Lung (tissue), 12 donors: ENCODE data around the gene LTBP3. TPM values are rescaled to one million over a fixed set of nuclear protein-coding genes. Genes with fewer than 3 reads are reported as not detected.

ENCODE experiments used
- ATAC-seq: fragments of 200-7000 bp; cut with Tn5 transposase; one replicate; pipeline ENCODE4 v1.9.1; 2020; ENCODE audit warnings: moderate number of reproducible peaks; ENCODE audit not compliant: insufficient read depth, low FRiP score
- DNase-seq, 3 donors: peaks; one replicate each; pipeline ENCODE4 v3.0.0-alpha.2; 2013 to 2017
- H3K27ac ChIP-seq, 2 donors: one replicate each; pipeline ENCODE4 v1.5.1; 2013; ENCODE audit warnings: mild to moderate bottlenecking in 2 of 2, moderate library complexity in 2 of 2, control low read depth in 1 of 2, inconsistent platforms in 1 of 2, low read depth in 1 of 2, low read length in 1 of 2
- H3K27me3 ChIP-seq, 3 donors: one replicate each; pipeline ENCODE4 v1.5.1; 2013; ENCODE audit warnings: low read length in 2 of 3; ENCODE audit not compliant: control insufficient read depth in 3 of 3, insufficient read depth in 3 of 3
- H3K36me3 ChIP-seq, 4 donors: one replicate each; pipeline ENCODE4 v1.5.1; 2013; ENCODE audit warnings: low read length in 4 of 4, mild to moderate bottlenecking in 1 of 4, moderate library complexity in 1 of 4; ENCODE audit not compliant: control insufficient read depth in 4 of 4, insufficient read depth in 4 of 4
- H3K4me1 ChIP-seq, 5 donors: one replicate each; pipeline ENCODE4 v1.5.1; 2013; ENCODE audit warnings: low read length in 5 of 5, mild to moderate bottlenecking in 2 of 5, moderate library complexity in 1 of 5; ENCODE audit not compliant: control insufficient read depth in 5 of 5, insufficient read depth in 5 of 5
- H3K4me3 ChIP-seq: one replicate; pipeline ENCODE4 v1.5.1; 2013; ENCODE audit warnings: mild to moderate bottlenecking, control low read depth, moderate library complexity
- H3K9ac ChIP-seq, 2 donors: one replicate each; pipeline ENCODE4 v1.5.1; 2013; ENCODE audit warnings: low read length in 2 of 2, control low read depth in 1 of 2; ENCODE audit not compliant: insufficient read depth in 1 of 2
- H3K9me3 ChIP-seq, 4 donors: one replicate each; pipeline ENCODE4 v1.5.1; 2013; ENCODE audit warnings: low read length in 3 of 4, mild to moderate bottlenecking in 1 of 4, moderate library complexity in 1 of 4; ENCODE audit not compliant: control insufficient read depth in 4 of 4, insufficient read depth in 3 of 4
- WGBS, 2 donors: extraction: QIAGEN DNeasy Blood & Tissue Kit; methylation state at CpG; one replicate each; pipeline ENCODE4 v1.1.7; 2013; 5-methylcytosine and 5-hydroxymethylcytosine counted together
- polyA plus RNA-seq, 2 donors: library from polyadenylated mRNA; stranded (reverse); fragments of 200-250 nt; gene quantifications; one replicate each; pipeline ENCODE4 v1.2.1, GENCODE V29; 2013
- total RNA-seq, 2 donors: library from RNA; depleted of rRNA in 1 of 2; stranded (reverse); fragments of >200 nt in 1 of 2; gene quantifications; one replicate each; pipeline ENCODE4 v1.2.1, GENCODE V29; 2014 to 2021
- TF ChIP-seq, protein P1 (sequence below): IDR thresholded peaks from 2 replicates; pipeline ENCODE4 v1.5.1; 2012; ENCODE audit warnings: mild to moderate bottlenecking; ENCODE audit errors: control extremely low read depth, extremely low read depth
- donor health status: control.
- donor health status: control.
- donor health status: Bipolar disorder and iron deficiency.
- donor health status: healthy.
- donor health status: DM: yes; HTN: yes; CAD: no.

The LTBP3 gene
- total and polyA plus RNA-seq, 4 donors: 39.1 to 111 (median 73.4) TPM

DNA sequence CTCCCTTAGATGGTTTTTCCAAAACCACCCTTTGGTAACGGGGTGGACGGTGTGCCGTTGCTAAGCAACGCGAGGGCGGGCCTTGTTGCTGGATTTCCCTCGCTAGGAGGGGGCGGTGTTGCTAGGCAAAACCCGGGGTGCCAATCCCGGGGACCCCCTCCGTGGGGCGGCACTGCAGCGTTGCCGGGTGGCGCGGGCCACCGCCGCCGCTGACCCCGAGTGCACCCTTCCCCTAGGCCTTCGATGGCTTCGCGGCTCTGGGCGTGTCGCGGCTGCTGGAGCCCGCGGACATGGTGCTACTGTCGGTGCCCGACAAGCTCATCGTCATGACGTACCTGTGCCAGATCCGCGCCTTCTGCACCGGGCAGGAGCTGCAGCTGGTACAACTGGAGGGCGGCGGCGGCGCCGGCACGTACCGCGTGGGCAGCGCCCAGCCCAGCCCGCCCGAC, 26.6 kb upstream of the LTBP3 start:
- H3K4me1 ChIP-seq: peaks cover 0 to 4% (median 0%) of the 10 kb centered on the region in 5 donors
- ATAC-seq: no peak
- 75 to 85% methylated on average over 46 of the region's 46 CpGs for WGBS, 2 donors
- DNase-seq: peak; percentile 35 to 56 (median 43)
- H3K27me3 ChIP-seq: peaks cover 0 to 15% (median 3%) of the 10 kb centered on the region in 3 donors
- TF ChIP-seq, protein P1, sequence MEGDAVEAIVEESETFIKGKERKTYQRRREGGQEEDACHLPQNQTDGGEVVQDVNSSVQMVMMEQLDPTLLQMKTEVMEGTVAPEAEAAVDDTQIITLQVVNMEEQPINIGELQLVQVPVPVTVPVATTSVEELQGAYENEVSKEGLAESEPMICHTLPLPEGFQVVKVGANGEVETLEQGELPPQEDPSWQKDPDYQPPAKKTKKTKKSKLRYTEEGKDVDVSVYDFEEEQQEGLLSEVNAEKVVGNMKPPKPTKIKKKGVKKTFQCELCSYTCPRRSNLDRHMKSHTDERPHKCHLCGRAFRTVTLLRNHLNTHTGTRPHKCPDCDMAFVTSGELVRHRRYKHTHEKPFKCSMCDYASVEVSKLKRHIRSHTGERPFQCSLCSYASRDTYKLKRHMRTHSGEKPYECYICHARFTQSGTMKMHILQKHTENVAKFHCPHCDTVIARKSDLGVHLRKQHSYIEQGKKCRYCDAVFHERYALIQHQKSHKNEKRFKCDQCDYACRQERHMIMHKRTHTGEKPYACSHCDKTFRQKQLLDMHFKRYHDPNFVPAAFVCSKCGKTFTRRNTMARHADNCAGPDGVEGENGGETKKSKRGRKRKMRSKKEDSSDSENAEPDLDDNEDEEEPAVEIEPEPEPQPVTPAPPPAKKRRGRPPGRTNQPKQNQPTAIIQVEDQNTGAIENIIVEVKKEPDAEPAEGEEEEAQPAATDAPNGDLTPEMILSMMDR: no peak
- H3K9me3 ChIP-seq: peaks cover 0 to 3% (median 0%) of the 10 kb centered on the region in 4 donors
- no peak overlapping the region for H3K27ac ChIP-seq
- H3K36me3 ChIP-seq: peaks cover 0 to 48% (median 14%) of the 10 kb centered on the region in 4 donors
- H3K9ac ChIP-seq: no peak overlapping the region
- no peak overlapping the region for H3K4me3 ChIP-seq

DNA sequence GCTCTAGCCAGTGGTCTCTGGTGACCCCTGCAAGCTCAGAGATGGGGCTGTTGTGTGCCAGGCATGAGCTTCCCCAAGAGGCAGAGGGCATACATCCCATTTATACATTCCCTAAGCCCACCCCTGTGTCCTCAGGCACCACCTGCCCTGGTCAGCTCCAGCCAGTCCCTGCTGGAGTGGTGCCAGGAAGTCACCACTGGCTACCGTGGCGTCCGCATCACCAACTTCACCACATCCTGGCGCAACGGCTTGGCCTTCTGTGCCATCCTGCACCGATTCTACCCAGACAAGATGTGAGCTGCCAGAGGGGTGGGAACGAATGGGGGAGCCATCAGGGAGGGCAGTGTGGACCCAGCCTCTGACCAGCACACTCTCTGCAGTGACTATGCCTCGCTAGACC, 25.9 kb upstream of the LTBP3 start:
- Histone ChIP-seq H3K27me3 (peaks cover 0 to 15% (median 3%) of the 10 kb centered on the region in 3 donors), H3K27ac (no peak overlapping the region), H3K4me1 (peaks cover 0 to 4% (median 0%) of the 10 kb centered on the region in 5 donors), H3K36me3 (peaks cover 0 to 53% (median 15%) of the 10 kb centered on the region in 4 donors), H3K4me3 (no peak overlapping the region), H3K9me3 (peaks cover 0 to 3% (median 0%) of the 10 kb centered on the region in 4 donors), H3K9ac (no peak overlapping the region)
- DNase-seq (no peak), ATAC-seq (no peak)
- WGBS, 2 donors: 71 to 82% methylated on average over 8 of the region's 8 CpGs
- TF ChIP-seq, protein P1: no peak

DNA sequence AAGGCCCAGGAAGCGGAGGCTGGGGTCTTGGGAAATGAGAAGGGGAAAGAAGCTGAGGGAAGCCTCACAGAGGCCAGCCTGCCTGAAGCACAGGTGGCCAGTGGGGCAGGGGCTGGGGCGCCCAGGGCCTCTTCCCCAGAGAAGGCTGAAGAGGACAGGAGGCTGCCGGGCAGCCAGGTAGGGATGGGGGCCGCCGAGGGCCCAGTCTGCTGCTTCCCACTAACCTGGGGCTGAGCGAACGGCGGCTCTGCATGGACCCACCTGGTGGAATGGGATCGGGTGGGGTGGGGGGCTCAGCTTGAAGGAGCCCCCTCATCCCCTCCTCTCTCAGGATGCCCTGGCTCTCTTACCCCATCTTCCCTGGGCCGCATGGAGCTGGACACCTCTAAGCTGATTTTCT, 25.4 kb upstream of the LTBP3 start:
- H3K9me3 ChIP-seq: peaks cover 0 to 3% (median 0%) of the 10 kb centered on the region in 4 donors
- H3K4me3 ChIP-seq: no peak overlapping the region
- H3K4me1 ChIP-seq: peaks cover 0 to 4% (median 0%) of the 10 kb centered on the region in 5 donors
- no peak overlapping the region for H3K27ac ChIP-seq
- no peak overlapping the region for H3K9ac ChIP-seq
- ATAC-seq (no peak), DNase-seq (no peak)
- 83 to 96% methylated on average over 6 to 10 of the region's 10 CpGs for WGBS, 2 donors
- H3K27me3 ChIP-seq: peaks cover 0 to 15% (median 3%) of the 10 kb centered on the region in 3 donors
- peaks cover 0 to 53% (median 15%) of the 10 kb centered on the region in 4 donors for H3K36me3 ChIP-seq
- TF ChIP-seq, protein P1: no peak

DNA sequence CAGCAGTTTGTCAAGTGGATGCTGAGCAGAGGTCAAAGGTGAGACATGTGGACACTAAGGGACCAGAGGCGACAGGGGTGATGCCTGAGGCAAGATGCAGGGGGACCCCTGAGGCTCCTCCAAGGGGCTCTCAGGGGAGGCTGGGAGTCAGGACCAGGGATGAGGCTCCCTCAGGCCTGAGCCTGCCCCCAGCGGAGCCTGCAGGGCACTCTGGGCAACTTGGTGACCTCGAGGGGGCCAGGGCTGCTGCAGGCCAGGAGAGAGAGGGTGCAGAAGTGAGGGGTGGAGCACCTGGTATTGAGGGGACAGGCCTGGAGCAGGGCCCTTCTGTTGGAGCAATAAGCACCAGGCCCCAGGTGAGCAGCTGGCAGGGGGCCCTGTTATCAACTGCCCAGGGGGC, 23.8 kb upstream of the LTBP3 start:
- TF ChIP-seq, protein P1: no peak
- 87 to 91% methylated on average over 3 of the region's 3 CpGs for WGBS, 2 donors
- Histone ChIP-seq H3K27ac (peak overlapping the region in 1 of 2 donors; percentile 12), H3K9me3 (peaks cover 0 to 3% (median 0%) of the 10 kb centered on the region in 4 donors), H3K4me3 (no peak overlapping the region), H3K27me3 (peaks cover 0 to 15% (median 3%) of the 10 kb centered on the region in 3 donors), H3K36me3 (peaks cover 0 to 54% (median 13%) of the 10 kb centered on the region in 4 donors), H3K4me1 (peaks cover 0 to 15% (median 1%) of the 10 kb centered on the region in 5 donors), H3K9ac (no peak overlapping the region)
- no peak for ATAC-seq
- DNase-seq: no peak
